ENCODE measurements around the gene ARHGEF12.

DNA sequence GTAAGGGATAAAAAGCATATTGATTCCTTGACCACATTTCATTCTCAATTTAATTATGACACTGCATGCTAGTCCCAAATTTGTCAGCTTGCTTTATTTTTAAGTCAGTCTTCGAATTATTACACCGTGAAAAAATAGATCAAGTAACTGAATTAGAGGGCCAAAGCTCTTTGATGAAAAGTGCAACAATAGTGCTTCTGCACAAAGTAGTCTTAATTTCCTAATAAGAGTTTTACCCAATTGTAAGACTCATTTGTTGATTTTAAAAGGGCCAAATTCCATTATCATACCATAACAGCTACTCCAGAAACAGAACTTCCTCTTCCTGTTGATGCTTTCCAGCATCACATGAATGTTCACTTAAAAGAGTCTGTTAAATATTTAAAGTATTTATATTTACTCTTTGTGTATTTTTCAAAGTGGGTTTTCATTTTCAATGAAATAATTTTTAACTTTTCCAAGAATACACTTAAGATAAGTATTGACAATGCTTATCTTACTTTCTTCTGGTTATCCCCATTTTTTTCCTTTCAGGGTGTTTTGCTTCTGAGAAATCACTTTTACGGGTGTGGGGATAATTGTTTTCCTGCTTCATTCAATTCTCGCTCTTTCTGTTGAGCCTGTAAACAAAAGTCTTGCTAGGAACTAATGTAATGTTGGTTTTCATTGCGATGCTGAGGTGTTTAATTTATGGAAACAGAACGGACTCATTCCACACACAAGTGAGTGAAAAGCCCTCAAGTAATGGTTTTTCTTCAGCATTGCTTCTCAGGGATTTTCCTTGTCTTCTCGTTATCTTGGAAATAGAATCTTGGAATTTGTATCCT is 2.1 kb downstream of the ARHGEF12 start:
- TF ChIP-seq, protein P1, sequence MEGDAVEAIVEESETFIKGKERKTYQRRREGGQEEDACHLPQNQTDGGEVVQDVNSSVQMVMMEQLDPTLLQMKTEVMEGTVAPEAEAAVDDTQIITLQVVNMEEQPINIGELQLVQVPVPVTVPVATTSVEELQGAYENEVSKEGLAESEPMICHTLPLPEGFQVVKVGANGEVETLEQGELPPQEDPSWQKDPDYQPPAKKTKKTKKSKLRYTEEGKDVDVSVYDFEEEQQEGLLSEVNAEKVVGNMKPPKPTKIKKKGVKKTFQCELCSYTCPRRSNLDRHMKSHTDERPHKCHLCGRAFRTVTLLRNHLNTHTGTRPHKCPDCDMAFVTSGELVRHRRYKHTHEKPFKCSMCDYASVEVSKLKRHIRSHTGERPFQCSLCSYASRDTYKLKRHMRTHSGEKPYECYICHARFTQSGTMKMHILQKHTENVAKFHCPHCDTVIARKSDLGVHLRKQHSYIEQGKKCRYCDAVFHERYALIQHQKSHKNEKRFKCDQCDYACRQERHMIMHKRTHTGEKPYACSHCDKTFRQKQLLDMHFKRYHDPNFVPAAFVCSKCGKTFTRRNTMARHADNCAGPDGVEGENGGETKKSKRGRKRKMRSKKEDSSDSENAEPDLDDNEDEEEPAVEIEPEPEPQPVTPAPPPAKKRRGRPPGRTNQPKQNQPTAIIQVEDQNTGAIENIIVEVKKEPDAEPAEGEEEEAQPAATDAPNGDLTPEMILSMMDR (IDR thresholded peaks at IDR 0.05) = no peak
- no peak for TF ChIP-seq POLR2A (IDR thresholded peaks at IDR 0.05)
